DND-41 (cell line): Measurements from ENCODE around the gene GNPTG.

Source experiments
- EZH2 ChIP-seq: IDR thresholded peaks from 3 replicates; pipeline ENCODE4 v1.6.1; 2012; ENCODE audit warnings: borderline replicate concordance, low read depth, mild to moderate bottlenecking, moderate library complexity, low read length, inconsistent platforms; ENCODE audit not compliant: severe bottlenecking
- TF ChIP-seq, protein P1 (sequence below): IDR thresholded peaks from 2 replicates; pipeline ENCODE4 v1.5.1; 2012; ENCODE audit warnings: borderline replicate concordance, low read length, moderate library complexity, mild to moderate bottlenecking; ENCODE audit not compliant: poor library complexity, severe bottlenecking; ENCODE audit errors: extremely low read depth

DNA sequence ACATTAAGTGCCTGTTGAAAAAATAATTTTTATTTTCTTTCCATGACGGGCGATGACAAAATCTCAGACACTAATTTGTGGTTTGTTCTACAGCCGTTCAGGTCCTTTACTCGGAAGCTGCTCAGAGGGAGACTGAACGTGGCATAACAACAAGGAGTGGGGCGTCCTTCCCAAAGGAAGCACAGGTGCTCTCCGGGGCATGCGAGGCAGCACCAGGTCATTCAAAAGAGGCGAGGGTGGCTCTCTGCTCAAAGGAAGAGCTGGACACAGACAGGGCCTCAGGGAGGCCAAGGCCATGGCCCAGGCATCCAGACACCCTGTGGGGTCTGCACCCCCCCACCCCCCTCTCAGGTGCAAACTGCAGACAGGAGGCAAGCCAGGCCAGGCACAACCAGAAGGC, 46.6 kb downstream of the GNPTG start:
- TF ChIP-seq, protein P1, sequence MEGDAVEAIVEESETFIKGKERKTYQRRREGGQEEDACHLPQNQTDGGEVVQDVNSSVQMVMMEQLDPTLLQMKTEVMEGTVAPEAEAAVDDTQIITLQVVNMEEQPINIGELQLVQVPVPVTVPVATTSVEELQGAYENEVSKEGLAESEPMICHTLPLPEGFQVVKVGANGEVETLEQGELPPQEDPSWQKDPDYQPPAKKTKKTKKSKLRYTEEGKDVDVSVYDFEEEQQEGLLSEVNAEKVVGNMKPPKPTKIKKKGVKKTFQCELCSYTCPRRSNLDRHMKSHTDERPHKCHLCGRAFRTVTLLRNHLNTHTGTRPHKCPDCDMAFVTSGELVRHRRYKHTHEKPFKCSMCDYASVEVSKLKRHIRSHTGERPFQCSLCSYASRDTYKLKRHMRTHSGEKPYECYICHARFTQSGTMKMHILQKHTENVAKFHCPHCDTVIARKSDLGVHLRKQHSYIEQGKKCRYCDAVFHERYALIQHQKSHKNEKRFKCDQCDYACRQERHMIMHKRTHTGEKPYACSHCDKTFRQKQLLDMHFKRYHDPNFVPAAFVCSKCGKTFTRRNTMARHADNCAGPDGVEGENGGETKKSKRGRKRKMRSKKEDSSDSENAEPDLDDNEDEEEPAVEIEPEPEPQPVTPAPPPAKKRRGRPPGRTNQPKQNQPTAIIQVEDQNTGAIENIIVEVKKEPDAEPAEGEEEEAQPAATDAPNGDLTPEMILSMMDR, result no peak
- no peak for TF ChIP-seq EZH2
